ENCODE measurements around the gene FRMD8.
"Not testable (repeated sequence)": the region's sequence is repeated elsewhere in the genome, so short reads cannot be mapped to it uniquely, and the experiment has no call there.

Gene FRMD8

GRCh38 chr11:65436412-65437032 is 50.1 kb downstream of the FRMD8 start:
- no peak for DNase-seq (ENCODE audit: low read depth)

- no peak for DNase-seq (ENCODE audit: low read depth)
These were observed 51.2 kb downstream of the FRMD8 start for GRCh38 chr11:65437436-65438227.

GRCh38 chr11:65438257-65439151 is 52.1 kb downstream of the FRMD8 start:
- no peak for DNase-seq (ENCODE audit: low read depth)

- no peak for DNase-seq (ENCODE audit: low read depth)
These were observed 53.1 kb downstream of the FRMD8 start for GRCh38 chr11:65439331-65440181.

- no peak for DNase-seq (ENCODE audit: low read depth)
These were observed 54.5 kb downstream of the FRMD8 start for GRCh38 chr11:65440831-65441499.

GRCh38 chr11:65442842-65443331 is 56.5 kb downstream of the FRMD8 start:
- DNase-seq (ENCODE audit: low read depth) = no peak

GRCh38 chr11:65444314-65445051 is 58.0 kb downstream of the FRMD8 start:
- DNase-seq (ENCODE audit: low read depth) = no peak

GRCh38 chr11:65445101-65445603 is 58.7 kb downstream of the FRMD8 start:
- no peak for DNase-seq (ENCODE audit: low read depth)

- DNase-seq (ENCODE audit: low read depth) = no peak
These were observed 59.4 kb downstream of the FRMD8 start for GRCh38 chr11:65445604-65446445.

- DNase-seq (ENCODE audit: low read depth) = no peak
These were observed 60.2 kb downstream of the FRMD8 start for GRCh38 chr11:65446446-65447277.

- no peak for DNase-seq (ENCODE audit: low read depth)
These were observed 61.6 kb downstream of the FRMD8 start for GRCh38 chr11:65448074-65448417.

GRCh38 chr11:65448418-65449105 is 62.1 kb downstream of the FRMD8 start:
- no peak for DNase-seq (ENCODE audit: low read depth)

- not testable (repeated sequence) for DNase-seq (ENCODE audit: low read depth)
These were observed 64.9 kb downstream of the FRMD8 start for GRCh38 chr11:65451301-65451700.

- not testable (repeated sequence) for DNase-seq (ENCODE audit: low read depth)
These were observed 65.8 kb downstream of the FRMD8 start for GRCh38 chr11:65452259-65452658.

GRCh38 chr11:65452806-65453490 is 66.5 kb downstream of the FRMD8 start:
- DNase-seq (ENCODE audit: low read depth) = no peak

- DNase-seq (ENCODE audit: low read depth) = no peak
These were observed 67.9 kb downstream of the FRMD8 start for GRCh38 chr11:65454311-65454695.

Measured in activated T-helper 1 cell treated with Interleukin-2 at 50 U/mL for 16 hours (primary cell).